Stimulated activated CD4-positive, alpha-beta T cell treated with anti-CD3 and anti-CD28 coated beads, Interleukin-1b, Interleukin-23, amount 100 ng/mL, for 24 hours (primary cell): ENCODE results near the gene PET100.

Source experiments
- DNase-seq, 4 experiments: peaks; one replicate each; pipeline ENCODE4 v3.0.0-alpha.2; 2020; ENCODE audit warnings: low read depth in 4 of 4, low spot score in 1 of 4

PET100 gene

GRCh38 chr19:7678971-7679751 is 49.6 kb downstream of the PET100 start:
- peak; percentile 32 to 60 (median 38) for DNase-seq

GRCh38 chr19:7679771-7680605 is 50.4 kb downstream of the PET100 start:
- no peak for DNase-seq

- peak; percentile 65 to 78 (median 73) for DNase-seq
These were observed 51.2 kb downstream of the PET100 start, which contains the start of gene TRAPPC5 for GRCh38 chr19:7680606-7681339. Gene TRAPPC5 (plus strand): TSS chr19:7680833. CDS start chr19:7682254, 1,421 bp downstream.
